Neural cell (in vitro differentiated cells): ENCODE measurements around the gene PRB3. TPM values are rescaled to one million over a fixed set of nuclear protein-coding genes. Genes with fewer than 3 reads are reported as not detected.

Source experiments
- H2AFZ ChIP-seq: fragments of 200-600, 300-800 bp; sonication (generic), shearing (Covaris generic); 2 replicates; pipeline ENCODE4 v1.6.0; 2014; ENCODE audit warnings: low read depth, mild to moderate bottlenecking, antibody characterized with exemption, low read length, moderate library complexity
- H3F3A ChIP-seq: fragments of 200-600 bp; shearing (Covaris generic); 2 replicates; pipeline ENCODE4 v1.6.1; 2016; ENCODE audit warnings: mild to moderate bottlenecking, moderate library complexity, mixed read lengths, antibody characterized with exemption, low read length; ENCODE audit not compliant: insufficient read depth, poor library complexity, severe bottlenecking
- H3K27ac ChIP-seq: fragments of 200-600, 300-800 bp; sonication (generic), shearing (Covaris generic); 2 replicates; pipeline ENCODE4 v1.5.1; 2014; ENCODE audit warnings: mild to moderate bottlenecking, low read length, moderate library complexity
- H3K27me3 ChIP-seq: fragments of 300-800, 200-600 bp; sonication (generic), shearing (Covaris generic); 2 replicates; pipeline ENCODE4 v1.6.0; 2014; ENCODE audit warnings: mild to moderate bottlenecking, low read depth, low read length, moderate library complexity; ENCODE audit not compliant: insufficient read depth
- H3K36me3 ChIP-seq: fragments of 300-800, 200-600 bp; sonication (generic), shearing (Covaris generic); 2 replicates; pipeline ENCODE4 v1.5.1; 2014; ENCODE audit warnings: mild to moderate bottlenecking, antibody characterized with exemption, low read length, moderate library complexity; ENCODE audit not compliant: insufficient read depth
- H3K4me2 ChIP-seq: fragments of 300-800, 200-600 bp; sonication (generic), shearing (Covaris generic); 2 replicates; pipeline ENCODE4 v1.6.0; 2014; ENCODE audit warnings: mild to moderate bottlenecking, low read length
- H3K4me3 ChIP-seq: fragments of 300-800, 200-600 bp; sonication (generic), shearing (Covaris generic); 2 replicates; pipeline ENCODE4 v1.5.1; 2014; ENCODE audit warnings: mild to moderate bottlenecking, low read length, moderate library complexity
- H3K79me2 ChIP-seq: fragments of 200-600 bp; shearing (Covaris generic); replicated peaks from 2 replicates; pipeline ENCODE4 v1.6.0; 2014; ENCODE audit warnings: mild to moderate bottlenecking, low read length, moderate library complexity; ENCODE audit not compliant: insufficient read depth
- H3K9ac ChIP-seq: fragments of 300-800, 200-600 bp; sonication (generic), shearing (Covaris generic); 2 replicates; pipeline ENCODE4 v1.6.1; 2016; ENCODE audit warnings: mild to moderate bottlenecking, low read length, mixed read lengths
- H3K9me2 ChIP-seq: fragments of 200-600 bp; shearing (Covaris generic); 2 replicates; pipeline ENCODE4 v1.6.1; 2016; ENCODE audit warnings: mild to moderate bottlenecking, low read length, mixed read lengths; ENCODE audit not compliant: insufficient read depth
- H3K9me3 ChIP-seq: fragments of 200-600, 300-800 bp; sonication (generic), shearing (Covaris generic); 2 replicates; pipeline ENCODE4 v1.6.1; 2016; ENCODE audit warnings: mild to moderate bottlenecking, mixed run types, low read length, moderate library complexity, mixed read lengths
- H4K20me1 ChIP-seq: fragments of 200-600 bp; shearing (Covaris generic); 2 replicates; pipeline ENCODE4 v1.6.1; 2016; ENCODE audit warnings: mild to moderate bottlenecking, mixed run types; ENCODE audit not compliant: insufficient read depth
- CTCF ChIP-seq: fragments of 450-650 bp; IDR thresholded peaks from 2 replicates; pipeline ENCODE4 v1.5.1; 2014; ENCODE audit warnings: antibody characterized with exemption, mild to moderate bottlenecking, moderate library complexity; ENCODE audit not compliant: poor library complexity, severe bottlenecking
- EP300 ChIP-seq: fragments of 450-650 bp; conservative IDR thresholded peaks from 2 replicates; pipeline ENCODE4 v1.6.1; 2014; ENCODE audit warnings: antibody characterized with exemption, mild to moderate bottlenecking, moderate library complexity; ENCODE audit not compliant: poor library complexity, severe bottlenecking
- EZH2 ChIP-seq: fragments of 200-600, 300-800 bp; shearing (Covaris generic), sonication (generic); IDR thresholded peaks from 2 replicates; pipeline ENCODE4 v1.6.1; 2014; ENCODE audit warnings: antibody characterized with exemption, low read length, borderline replicate concordance, mild to moderate bottlenecking; ENCODE audit not compliant: insufficient read depth, poor library complexity, severe bottlenecking
- MXI1 ChIP-seq: fragments of 450-650 bp; conservative IDR thresholded peaks from 2 replicates; pipeline ENCODE4 v1.6.1; 2014; ENCODE audit warnings: antibody characterized with exemption, mild to moderate bottlenecking; ENCODE audit not compliant: poor library complexity, severe bottlenecking
- POLR2AphosphoS5 ChIP-seq: IDR thresholded peaks from 2 replicates; pipeline ENCODE4 v1.6.1; 2012
- RAD21 ChIP-seq: fragments of 450-650 bp; conservative IDR thresholded peaks from 2 replicates; pipeline ENCODE4 v1.6.1; 2014; ENCODE audit warnings: antibody characterized with exemption, mild to moderate bottlenecking, moderate library complexity
- REST ChIP-seq: IDR thresholded peaks from 2 replicates; pipeline ENCODE4 v1.6.1; 2012; ENCODE audit warnings: borderline replicate concordance
- SMC3 ChIP-seq: fragments of 450-650 bp; conservative IDR thresholded peaks from 2 replicates; pipeline ENCODE4 v1.6.1; 2014; ENCODE audit warnings: antibody characterized with exemption, mild to moderate bottlenecking, moderate library complexity; ENCODE audit not compliant: poor library complexity
- TAF1 ChIP-seq: IDR thresholded peaks from 2 replicates; pipeline ENCODE4 v1.6.1; 2012; ENCODE audit warnings: low read depth
- polyA plus RNA-seq: library from polyadenylated mRNA; depleted of rRNA; stranded (reverse); fragments of >200 nt; gene quantifications from 2 replicates; pipeline ENCODE4 v1.2.3, GENCODE V29; 2014

Gene PRB3
- polyA plus RNA-seq, 1 donor from 2014 or later = not detected

GRCh38 chr12:11307143-11307542 is 37.6 kb upstream of the PRB3 start:
- H3K9me3 ChIP-seq = no peaks in the 10 kb centered on the region
- H3K9ac ChIP-seq = no peak overlapping the region
- TF ChIP-seq REST (no peak), TAF1 (no peak), CTCF (no peak), MXI1 (no peak), SMC3 (no peak), EZH2 (no peak), POLR2AphosphoS5 (no peak), RAD21 (no peak), EP300 (no peak)
- no peaks in the 10 kb centered on the region for H4K20me1 ChIP-seq
- no peak overlapping the region for H3K4me3 ChIP-seq
- H3K27me3 ChIP-seq = no peaks in the 10 kb centered on the region
- H3K36me3 ChIP-seq = no peaks in the 10 kb centered on the region
- H3F3A ChIP-seq = no peaks in the 10 kb centered on the region
- no peak overlapping the region for H3K27ac ChIP-seq
- no peak overlapping the region for H3K4me2 ChIP-seq
- H3K9me2 ChIP-seq = no peaks in the 10 kb centered on the region
- no peak overlapping the region for H2AFZ ChIP-seq
- H3K79me2 ChIP-seq = no peaks in the 10 kb centered on the region

GRCh38 chr12:11273449-11273848 is 3.9 kb upstream of the PRB3 start:
- Histone ChIP-seq H3K27me3 (no peaks in the 10 kb centered on the region), H3F3A (no peaks in the 10 kb centered on the region), H3K9me2 (no peaks in the 10 kb centered on the region), H3K9ac (no peak overlapping the region), H3K27ac (no peak overlapping the region), H3K36me3 (no peaks in the 10 kb centered on the region), H4K20me1 (no peaks in the 10 kb centered on the region), H3K4me3 (no peak overlapping the region), H3K4me2 (no peak overlapping the region), H3K79me2 (no peaks in the 10 kb centered on the region), H3K9me3 (no peaks in the 10 kb centered on the region), H2AFZ (no peak overlapping the region)
- TF ChIP-seq TAF1 (no peak), REST (no peak), POLR2AphosphoS5 (no peak), MXI1 (no peak)
